HT-29 (cell line): ENCODE data around the gene MED15. TPM values are rescaled to one million over a fixed set of nuclear protein-coding genes. Genes with fewer than 3 reads are reported as not detected.
"Not testable (repeated sequence)": the region's sequence is repeated elsewhere in the genome, so short reads cannot be mapped to it uniquely, and the experiment has no call there.

Experiments
- DNase-seq: peaks from one replicate; pipeline ENCODE4 v3.0.0-alpha.2; 2015; ENCODE audit warnings: low spot score
- total RNA-seq: library from RNA; depleted of rRNA; stranded (reverse); fragments of >200 nt; shearing (Covaris generic); gene quantifications from 2 replicates; pipeline ENCODE4 v1.2.3, GENCODE V29; 2014

The MED15 gene
- total RNA-seq, 1 experiment from 2014 or later, result 127 TPM

GRCh38 chr22:20600137-20600673 is 92.8 kb downstream of the MED15 start:
- no peak for DNase-seq

GRCh38 chr22:20601308-20601707 is 93.9 kb downstream of the MED15 start:
- no peak for DNase-seq

DNA sequence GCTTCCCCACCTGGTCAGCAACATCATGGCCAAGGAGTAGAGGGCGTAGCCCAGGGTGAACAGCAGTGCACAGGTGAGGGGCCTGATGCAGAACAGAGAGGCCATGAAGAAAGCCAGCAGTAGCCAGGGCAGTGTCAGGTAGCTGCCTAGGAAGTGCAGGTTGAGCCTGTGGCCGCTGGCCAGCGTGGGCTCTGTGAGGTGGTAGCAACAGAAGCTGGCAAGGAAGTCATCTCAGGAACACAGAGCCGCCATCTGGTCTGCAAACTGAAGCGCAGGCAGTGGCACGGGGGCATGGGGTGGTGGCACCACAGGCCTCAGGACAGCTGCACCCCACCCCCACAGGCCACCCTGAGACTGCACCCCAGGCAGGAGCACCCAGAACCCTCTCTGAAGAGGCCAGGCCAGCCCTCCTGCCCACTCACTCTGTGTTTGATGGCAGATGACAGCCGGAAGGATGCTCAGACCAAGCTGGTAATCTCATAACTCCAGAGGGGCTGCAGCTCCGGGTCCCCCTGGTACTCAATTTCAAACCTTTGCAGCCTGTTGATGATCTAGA is 95.3 kb downstream of the MED15 start:
- DNase-seq, result no peak

GRCh38 chr22:20604092-20604747 is 96.8 kb downstream of the MED15 start:
- DNase-seq, result no peak

DNA sequence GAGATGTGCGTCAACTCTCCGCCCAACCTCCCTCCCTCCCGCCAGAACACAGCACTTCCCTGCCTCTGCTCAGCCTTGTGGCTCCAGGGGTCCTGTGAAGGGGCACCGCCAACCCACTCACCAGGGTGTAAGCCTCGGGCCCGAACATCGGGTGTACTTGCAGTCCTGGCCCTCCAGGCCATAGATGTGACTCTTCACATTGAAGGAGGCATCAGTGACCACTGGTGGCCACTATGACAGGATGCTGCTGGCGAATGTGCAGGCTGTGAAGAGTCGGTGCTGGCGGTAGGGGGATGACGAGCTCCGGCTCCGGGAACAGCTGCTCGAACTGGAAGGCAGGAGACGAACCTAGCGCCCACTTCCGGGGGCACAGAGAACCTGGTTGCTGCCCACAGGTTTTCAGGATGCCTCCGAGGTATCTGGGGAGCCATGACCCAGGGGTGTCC is 97.4 kb downstream of the MED15 start:
- no peak for DNase-seq

GRCh38 chr22:20605328-20605727 is 97.9 kb downstream of the MED15 start:
- DNase-seq, result no peak

- DNase-seq, result peak; percentile 97
These were observed 98.8 kb downstream of the MED15 start for GRCh38 chr22:20606041-20606783.

DNA sequence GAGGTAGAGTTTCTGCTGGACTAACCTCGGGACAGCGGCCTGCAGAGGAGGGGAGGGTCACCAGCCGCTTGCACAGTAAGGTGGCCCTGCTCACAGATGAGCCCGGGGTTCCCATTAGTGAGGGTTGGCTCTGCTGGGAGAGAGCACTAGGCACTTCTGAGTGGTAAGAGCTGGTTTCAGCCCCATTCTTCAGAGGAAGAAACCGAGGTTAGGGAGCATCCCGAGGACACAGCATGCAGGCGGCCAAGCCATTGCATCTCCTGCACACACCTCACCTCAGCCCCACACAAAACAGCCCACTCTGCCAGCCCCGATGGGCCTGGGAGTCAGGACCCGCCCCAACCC is 99.3 kb downstream of the MED15 start:
- DNase-seq, result no peak

DNA sequence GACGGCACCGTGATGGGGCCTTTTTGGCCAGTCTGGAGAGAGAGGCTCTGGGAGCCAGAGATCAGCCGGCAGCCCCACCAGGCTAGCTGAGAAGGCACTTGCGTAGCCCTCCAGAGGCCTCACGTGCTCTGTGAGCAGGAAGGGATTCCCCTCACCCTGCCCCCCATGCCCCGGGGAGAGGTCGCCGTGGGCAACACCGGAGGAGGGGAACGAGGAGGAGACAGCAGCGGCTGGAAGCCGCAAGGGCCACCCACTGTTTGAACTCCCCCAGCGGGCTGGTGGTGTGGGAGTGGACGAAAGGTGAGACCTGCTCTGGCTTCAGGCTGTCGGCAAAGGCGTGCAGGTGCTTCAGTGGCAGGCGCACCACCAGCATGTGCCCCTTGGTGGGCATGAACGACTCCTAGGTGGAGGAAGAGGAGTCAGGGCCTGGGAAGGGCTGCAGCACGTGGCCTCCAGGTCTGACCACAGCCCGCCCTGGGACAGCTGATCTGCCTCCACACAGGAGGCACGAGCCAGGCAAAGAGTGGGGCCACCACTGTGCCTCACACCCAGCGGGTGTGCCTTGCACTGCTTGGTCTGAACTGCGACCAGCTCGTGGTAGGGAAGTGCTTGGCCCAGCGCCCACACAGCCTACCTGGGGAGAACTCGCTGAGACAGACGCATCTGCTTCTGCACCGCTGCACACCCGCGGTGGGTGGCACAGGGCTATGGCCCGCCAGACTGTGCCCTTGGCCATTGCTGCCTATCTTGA is 99.9 kb downstream of the MED15 start:
- no peak for DNase-seq

- DNase-seq, result no peak
These were observed 102.9 kb downstream of the MED15 start for GRCh38 chr22:20610243-20610686.

DNA sequence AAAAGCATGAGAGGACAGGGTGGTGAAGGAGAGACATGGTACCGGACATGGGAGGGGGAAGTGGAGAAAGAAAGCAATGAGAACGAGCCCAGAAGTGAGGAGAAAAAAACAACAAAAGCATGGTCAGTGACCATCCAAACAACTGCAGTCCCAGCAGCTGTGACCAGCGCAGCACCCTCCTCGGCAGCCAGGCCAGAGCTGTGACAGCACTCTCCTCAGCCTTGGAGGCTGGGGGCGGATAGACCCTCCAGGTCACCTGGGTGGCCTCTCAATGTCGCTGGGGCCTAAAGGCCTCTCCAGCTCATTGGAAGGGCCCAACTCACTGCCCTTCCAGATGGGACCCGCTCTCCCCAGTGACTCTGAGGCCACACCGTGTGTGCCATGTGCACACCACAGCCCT is 103.3 kb downstream of the MED15 start:
- DNase-seq, result no peak

DNA sequence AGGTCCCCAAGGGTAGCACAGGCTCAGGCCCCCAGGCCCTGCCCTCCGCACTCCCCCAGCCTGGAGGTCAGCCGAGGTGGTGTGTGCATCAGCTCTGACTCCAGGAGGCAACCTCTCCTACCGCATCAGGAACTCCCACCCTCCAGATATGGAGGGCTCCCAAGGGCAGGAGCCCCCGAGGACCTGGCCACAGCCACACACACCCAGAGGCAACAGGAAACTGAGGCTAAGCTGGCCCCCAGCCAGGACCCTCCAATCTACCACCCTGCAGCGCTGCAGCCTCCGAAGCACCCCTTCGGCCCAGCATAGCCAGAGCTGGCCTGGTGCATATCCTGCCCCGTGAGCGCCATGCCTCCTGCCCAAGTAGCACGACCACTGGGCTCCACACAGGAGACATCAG is 104.0 kb downstream of the MED15 start:
- DNase-seq, result no peak

DNA sequence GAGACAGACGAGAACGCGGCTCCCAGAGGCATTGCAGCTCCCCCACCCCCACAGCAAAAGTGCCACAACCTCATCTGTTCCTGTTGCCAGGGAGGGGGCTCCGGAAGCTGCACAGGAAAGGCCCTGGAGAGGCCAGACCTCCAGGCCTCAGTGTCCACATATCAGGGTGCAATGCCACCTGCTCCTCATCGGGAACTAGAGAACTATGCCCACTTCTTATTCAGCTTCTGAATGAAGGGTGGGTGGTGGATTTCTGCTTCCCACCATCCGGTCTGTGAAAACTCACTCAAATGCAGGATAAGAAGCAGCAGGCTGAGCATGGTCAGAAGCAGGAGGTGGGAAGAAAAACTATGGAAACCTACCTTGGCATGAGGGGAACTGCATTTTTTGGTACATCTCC is 105.9 kb downstream of the MED15 start:
- no peak for DNase-seq

DNA sequence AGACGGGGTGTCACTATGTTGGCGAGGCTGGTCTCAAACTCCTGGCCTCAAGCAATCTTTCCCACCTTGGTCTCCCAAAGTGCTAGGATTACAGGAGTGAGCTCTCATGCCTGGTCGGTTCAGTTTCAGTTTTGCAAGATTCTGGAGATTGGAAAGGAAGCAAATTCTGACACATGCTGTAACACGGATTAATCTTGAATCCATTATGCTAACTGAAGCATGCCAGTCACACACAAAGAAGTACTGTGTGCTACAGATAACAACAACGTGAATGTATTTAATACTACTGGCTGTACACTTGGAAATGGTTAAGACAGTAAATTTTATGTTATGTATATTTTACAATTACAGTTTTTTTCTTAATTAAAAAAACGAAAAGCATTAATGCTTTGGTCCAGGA is 107.6 kb downstream of the MED15 start:
- DNase-seq, result no peak

- DNase-seq, result no peak
These were observed 108.4 kb downstream of the MED15 start for GRCh38 chr22:20615533-20616450.

DNA sequence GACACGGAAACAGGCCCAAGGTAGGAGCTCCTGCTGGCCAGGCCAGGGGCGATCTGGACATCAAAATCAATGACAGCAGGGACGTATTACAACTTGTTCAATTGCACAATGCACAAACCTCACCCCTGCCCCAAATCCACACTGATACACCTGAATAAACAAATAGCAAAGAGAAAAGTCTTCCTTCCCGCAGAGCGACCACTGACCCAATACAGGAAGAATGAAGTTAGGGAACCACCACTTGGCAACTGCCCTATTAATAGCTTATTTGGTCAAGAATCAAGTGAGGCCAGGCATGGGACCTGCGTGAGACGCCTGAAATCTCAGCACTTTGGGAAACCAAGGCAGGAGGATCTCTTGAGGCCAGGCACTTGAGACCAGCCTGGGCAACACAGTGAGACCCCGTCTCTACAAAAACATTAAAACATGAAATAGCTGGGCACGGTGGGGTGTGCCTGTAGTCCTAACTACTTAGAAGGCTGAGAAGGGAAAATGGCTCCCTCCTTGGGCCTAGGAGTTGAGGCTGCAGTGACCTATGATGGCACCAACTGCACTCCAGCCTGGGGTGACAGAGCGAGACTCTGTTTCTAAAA is 109.1 kb downstream of the MED15 start:
- no peak for DNase-seq

- DNase-seq, result no peak
These were observed 111.1 kb downstream of the MED15 start for GRCh38 chr22:20618488-20618887.

DNA sequence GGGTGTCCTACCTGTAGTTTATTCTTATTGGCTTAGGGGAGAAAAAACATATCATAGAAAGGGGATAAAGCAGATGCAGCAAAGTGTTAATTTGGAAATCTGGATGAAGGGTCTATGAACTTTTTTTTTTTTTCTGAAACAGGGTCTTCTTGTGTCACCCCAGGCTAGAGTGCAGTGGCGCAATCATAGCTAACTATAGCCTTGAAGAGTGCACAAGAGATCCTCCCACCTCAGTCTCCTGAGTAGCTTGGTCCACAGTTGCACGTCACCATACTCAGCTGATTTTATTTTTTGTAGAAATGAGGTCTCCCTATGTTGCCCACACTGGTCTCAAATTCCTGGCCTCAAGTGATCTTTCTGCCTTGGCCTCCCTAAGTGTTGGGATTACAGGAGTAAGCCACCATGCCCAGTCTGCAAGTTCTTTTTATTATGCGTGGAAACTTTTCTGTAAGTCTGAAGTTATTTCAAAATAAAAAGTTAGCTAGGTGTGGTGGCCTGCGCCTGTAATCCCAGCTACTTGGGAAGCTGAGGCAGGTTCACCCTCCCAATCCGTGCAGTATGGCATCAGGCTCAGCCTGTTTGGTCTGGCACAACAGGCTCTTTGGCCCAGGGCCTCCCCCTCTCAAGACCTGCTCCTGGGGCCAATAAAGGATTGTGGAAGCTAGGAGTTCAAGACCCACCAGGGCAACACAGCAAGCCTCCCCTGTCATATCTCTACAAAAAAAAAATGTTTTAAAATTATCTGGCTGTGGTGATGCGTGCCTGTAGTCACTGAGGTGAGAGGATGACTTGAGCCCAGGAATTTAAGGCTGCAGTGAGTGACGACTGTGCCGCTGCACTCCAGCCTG is 111.9 kb downstream of the MED15 start:
- DNase-seq, result no peak

DNA sequence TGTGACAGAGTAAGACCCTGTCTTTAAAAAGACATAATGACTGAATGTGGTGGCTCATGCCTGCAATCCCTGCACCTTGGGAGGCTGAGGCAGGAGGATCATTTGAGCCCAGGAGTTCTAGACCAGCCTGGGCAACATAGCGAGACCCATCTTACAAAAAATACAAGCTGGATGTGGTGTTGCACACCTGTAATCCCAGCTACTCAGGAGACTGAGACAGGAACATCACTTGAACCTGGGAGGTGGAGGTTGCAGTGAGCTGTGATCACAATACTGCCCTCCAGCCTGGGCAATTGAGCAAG is 112.4 kb downstream of the MED15 start:
- not testable (repeated sequence) for DNase-seq

- DNase-seq, result no peak
These were observed 113.8 kb downstream of the MED15 start for GRCh38 chr22:20621162-20621561.
